NOMO-1 treated with DMSO at 0.1 percent for 48 hours (cell line): ENCODE results near the gene APBA2.

Experiments
- DNase-seq: peaks from one replicate; lab custom pipeline; 2025; ENCODE audit not compliant: unreplicated experiment; lab: John Stamatoyannopoulos, UW

APBA2 gene

DNA sequence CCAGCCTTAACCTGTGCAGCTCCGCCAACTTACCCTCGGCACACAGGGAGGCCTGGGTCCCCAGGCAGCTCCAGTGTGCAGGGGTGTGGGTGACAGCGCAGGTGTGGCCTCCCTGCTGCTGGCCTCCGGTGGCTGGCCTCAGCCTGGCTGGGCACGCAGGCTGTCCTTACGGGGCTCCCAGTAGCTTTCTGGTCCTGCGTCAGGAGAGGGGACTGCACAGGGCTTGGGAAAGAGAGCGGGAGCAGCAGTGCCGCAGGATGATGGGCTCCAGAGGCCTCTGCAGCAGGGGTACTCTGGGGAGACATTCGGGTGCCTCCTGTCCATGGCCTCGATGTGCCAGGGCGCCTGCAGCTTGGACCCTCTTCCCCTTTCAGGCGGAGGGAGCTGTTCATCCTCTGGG lies 9.4 kb downstream of the APBA2 start:
- DNase-seq: no peak

DNA sequence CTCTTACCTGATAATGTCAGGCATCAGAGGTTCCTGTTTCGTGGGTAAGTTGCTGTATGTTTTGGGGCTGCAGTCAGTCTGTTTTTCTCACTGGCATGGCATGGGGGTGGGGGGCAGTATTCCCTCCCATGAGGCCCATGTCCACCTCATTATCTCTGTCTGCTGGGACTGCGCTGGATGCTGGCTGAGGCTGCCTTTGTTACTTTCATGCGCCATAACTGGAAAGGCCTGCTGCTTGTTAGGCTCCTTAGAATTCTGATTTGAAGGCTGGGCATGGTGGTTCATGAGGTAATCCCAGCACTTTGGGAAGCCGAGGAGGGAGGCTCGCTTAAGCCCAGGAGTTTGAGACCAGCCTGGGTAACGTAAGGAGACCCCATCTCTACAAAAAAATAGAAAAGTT lies 9.8 kb downstream of the APBA2 start:
- no peak for DNase-seq

GRCh38 chr15:28896951-28897350 lies 11.2 kb downstream of the APBA2 start:
- no peak for DNase-seq

GRCh38 chr15:28897861-28898585 lies 12.2 kb downstream of the APBA2 start:
- DNase-seq: no peak

- no peak for DNase-seq
These were observed 13.4 kb downstream of the APBA2 start for GRCh38 chr15:28899061-28899738.

DNA sequence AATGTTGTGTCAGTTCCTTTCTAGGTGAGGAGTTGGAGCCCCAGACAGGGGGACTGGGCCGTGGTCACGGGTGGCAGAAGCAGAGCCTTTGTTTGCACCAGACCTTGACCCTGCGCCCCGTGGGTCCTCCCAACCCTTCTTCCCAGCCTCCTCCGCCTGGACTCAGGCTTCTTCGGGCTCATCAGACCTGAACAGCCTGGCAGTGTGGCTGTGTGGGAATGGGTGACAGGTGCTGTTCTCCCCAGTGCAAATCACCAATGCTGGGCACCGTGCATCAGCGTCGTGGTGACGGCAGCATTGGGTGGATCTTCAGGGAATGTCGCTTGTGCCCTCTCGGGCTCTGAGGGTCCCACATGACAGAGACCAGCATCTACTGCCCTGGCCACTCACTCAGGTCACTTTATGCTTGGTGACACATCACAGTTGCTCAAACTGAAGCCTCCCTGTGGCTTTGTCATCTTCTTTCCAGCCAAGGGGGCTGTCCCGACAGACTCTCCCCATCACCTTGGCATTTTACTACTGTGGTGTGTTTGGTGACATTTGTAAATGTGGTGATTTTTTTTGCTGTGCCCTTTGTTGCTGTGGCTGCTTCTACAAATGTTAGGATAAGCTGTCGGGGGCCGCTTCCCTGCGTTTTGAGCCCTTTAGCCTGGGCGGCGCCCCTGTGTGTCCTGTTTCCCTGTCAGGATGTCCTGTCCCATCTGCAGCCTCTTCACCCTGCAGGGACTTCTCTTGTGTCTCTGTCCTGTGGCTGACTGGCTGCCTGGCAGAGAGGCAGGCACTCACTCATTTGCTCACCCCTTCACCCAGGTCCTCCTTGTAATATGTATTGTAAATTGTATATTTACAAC lies 14.5 kb downstream of the APBA2 start:
- no peak for DNase-seq

DNA sequence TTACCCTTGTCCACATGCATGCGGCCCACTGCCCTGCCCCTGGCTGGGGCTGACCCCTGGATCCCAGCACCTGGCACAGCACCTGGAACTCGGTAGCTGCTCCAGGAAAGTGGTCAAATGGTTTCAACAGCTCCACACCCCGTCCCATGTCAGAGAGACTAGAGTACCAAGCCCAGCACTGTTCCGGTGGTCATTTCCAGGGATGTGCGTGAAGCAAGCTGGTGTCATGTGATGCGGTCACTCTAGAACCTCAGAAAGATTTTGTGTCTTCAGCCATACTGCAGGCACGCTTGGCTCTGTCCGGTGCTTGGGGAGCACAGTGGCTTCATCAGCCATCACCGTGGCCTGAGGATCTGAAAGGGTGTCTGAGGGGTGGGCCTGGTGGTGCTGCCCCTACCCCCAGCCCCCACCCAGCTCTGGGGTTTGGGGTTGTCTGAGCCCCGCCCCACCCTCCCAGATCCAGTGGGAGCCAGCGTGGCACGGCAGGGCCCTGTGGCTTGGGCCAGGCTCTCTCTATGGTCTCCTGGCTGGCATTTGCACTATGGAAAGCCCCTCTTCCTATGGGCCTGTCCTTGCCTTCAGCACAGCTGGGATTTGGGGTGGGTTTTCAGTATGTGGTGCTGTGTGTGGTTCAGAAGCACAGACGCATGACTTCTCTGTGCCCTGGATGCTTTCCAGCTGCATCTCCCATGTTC lies 15.3 kb downstream of the APBA2 start:
- no peak for DNase-seq

GRCh38 chr15:28901587-28901980 lies 15.8 kb downstream of the APBA2 start:
- DNase-seq: no peak

DNA sequence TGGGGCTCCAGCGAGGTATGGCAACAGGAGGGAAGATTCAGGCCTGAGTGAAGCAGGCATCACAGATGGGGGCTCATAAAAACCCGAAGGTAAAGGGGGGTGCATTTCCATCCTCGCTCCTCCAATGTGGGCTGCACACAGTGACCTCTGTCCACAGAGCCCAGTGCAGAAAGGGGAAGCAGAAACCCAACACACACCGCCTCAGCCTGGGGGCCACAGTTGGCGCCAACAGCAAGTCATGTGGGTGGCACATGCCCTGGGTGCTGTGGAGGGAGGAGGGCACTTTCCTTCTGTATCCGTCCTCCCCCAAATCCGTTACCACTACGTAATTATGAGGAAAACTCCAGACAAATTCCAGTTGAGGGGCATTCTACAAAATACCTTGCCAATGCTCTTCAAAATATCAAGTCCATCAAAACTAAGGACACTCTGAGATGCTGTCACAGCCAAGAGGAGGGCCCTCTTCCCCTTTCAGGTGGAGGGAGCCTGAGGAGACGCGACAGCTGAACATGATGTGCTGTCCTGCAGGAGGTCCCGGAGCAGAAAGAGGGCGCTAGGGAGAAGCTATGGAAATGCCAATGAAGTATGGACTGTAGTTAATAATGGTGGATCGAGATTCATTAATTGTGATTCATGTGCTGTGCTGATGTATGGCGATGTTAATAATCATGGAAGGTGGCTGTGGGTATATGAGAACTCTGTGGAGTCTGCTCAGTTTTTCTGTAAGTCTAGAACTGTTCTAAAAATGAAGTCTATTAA lies 16.4 kb downstream of the APBA2 start:
- DNase-seq: peak; percentile 19

- no peak for DNase-seq
These were observed 17.1 kb downstream of the APBA2 start for GRCh38 chr15:28902856-28903255.

- peak; percentile 51 for DNase-seq
These were observed 17.8 kb downstream of the APBA2 start for GRCh38 chr15:28903555-28903954.

DNA sequence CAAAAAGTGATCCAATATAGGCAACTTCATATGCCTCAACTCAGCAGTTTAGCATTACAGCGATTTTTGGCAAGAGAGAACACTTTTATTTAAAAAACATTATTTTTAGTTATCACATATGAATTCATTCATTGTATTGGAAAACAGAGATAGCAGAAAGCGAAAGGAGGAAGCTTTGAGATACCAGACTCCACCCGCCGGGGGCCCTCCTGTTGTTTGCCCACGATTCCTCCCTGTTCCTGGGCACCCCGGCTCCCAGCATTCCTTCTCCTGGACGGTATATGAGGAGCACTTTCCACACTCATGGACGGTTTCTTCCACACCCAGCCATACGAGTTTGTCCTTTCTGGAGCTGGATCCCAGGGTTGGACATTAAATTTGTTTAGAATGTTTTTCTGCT lies 18.2 kb downstream of the APBA2 start:
- peak; percentile 56 for DNase-seq

- no peak for DNase-seq
These were observed 19.0 kb downstream of the APBA2 start for GRCh38 chr15:28904541-28905315.

DNA sequence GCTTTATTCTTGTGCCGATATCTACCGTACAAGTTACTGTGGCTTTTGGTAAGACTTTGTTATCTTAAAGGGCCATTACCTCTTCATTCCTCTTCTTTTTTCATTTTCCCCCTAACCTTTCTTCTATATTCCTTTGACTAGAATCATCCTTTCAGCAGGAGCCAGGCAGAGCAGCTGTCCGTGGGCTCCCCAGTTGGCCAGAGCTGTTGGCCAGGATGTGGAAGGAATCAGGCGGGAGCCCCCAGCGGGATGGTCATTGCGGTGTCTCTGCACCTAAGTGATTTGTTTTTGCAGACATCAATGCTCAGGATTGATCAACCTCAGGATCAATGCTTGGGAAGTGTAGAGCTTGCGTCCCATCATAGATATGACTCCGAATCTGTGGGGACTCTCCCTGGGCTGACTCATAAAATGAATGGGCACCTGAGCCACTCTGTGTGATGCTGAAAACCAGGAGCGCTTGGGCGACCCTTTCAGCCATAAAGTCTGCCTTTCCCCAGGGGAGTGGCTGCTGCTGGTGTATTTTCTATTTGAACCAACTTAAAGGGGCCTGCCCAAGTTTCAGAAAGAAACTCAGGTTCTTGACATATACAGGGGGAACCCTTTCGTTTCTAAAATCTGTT lies 21.7 kb downstream of the APBA2 start:
- no peak for DNase-seq

GRCh38 chr15:28909958-28910500 lies 24.3 kb downstream of the APBA2 start:
- DNase-seq: no peak

- no peak for DNase-seq
These were observed 25.6 kb downstream of the APBA2 start for GRCh38 chr15:28911310-28911931.

DNA sequence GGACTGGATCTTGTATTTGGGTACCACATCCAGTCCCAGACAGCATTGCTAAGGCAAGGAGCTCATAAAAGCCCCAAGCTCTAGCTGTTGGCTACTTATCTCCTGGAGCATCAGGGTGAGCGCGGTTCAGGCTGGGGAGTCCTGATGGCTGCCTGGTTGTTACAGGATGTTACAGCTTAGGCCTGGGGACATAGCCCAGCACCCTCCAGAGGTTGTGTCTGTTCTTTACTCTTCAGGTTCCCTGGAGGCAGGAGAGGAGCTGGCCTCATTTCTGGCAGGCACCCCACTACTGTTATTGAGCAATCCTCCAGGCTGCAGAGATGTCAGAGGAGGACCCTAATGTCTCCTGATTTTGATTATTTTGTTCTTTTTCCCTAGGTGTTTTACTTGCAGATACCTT lies 26.6 kb downstream of the APBA2 start:
- no peak for DNase-seq

- DNase-seq: no peak
These were observed 27.5 kb downstream of the APBA2 start for GRCh38 chr15:28913171-28913765.
